ENCODE measurements around the gene GGN. TPM values are rescaled to one million over a fixed set of nuclear protein-coding genes. Genes with fewer than 3 reads are reported as not detected.
"Not testable (repeated sequence)": the region's sequence is repeated elsewhere in the genome, so short reads cannot be mapped to it uniquely, and the experiment has no call there.

GGN gene
- total RNA-seq, 2 experiments from 2014 or later, result 0.17 to 0.19 TPM

- ChIA-PET CTCF (no interaction called here), POLR2A (interaction anchor here (0.6 to 1.9 kb wide), 2 partner anchors 9 to 861 kb away, joined by 3 to 5 read pairs; partner anchors contain the start of gene FAM98C)
- DNase-seq, result no peak
- Mint-ChIP-seq H3K27ac (no peak overlapping the region), H3K4me3 (no peak overlapping the region), H3K27me3 (no peaks in the 10 kb centered on the region), H3K4me1 (ENCODE audit: low read depth) (peaks cover 10% of the 10 kb centered on the region), H3K9me3 (no peaks in the 10 kb centered on the region), H3K36me3 (ENCODE audit: low read depth) (peaks cover 6% of the 10 kb centered on the region)
- TF ChIP-seq CTCF (IDR thresholded peaks at IDR 0.05), result no peak
- peaks cover 9% of the 10 kb centered on the region for H3K36me3 ChIP-seq (ENCODE audit: insufficient read depth, low read length)
- H3K27ac ChIP-seq (ENCODE audit: low read depth in 1 of 2, low read length in 2 of 2), result no peak overlapping the region
- no peaks in the 10 kb centered on the region for H3K27me3 ChIP-seq (ENCODE audit: control insufficient read depth in 1 of 2, insufficient read depth in 2 of 2, low read length in 2 of 2)
- no peak for ATAC-seq (ENCODE audit: poor library complexity)
- H3K9me3 ChIP-seq (ENCODE audit: control insufficient read depth in 1 of 2, insufficient read depth in 1 of 2, low read length in 2 of 2), result no peaks in the 10 kb centered on the region
- peaks cover 5% of the 10 kb centered on the region for H3K4me1 ChIP-seq (ENCODE audit: insufficient read depth, low read length)
- intact Hi-C loops (cut with DNase I, micrococcal nuclease), result no loop called here
- no peak overlapping the region for H3K4me3 ChIP-seq (ENCODE audit: low read length)
These were observed 24.7 kb upstream of the GGN start for GRCh38 chr19:38412491-38412890.

GRCh38 chr19:38411898-38412297, 24.1 kb upstream of the GGN start:
- peaks cover 14% of the 10 kb centered on the region for H3K36me3 ChIP-seq (ENCODE audit: insufficient read depth, low read length)
- intact Hi-C loops (cut with DNase I, micrococcal nuclease); H3K4me1 ChIP-seq (ENCODE audit: insufficient read depth, low read length); CTCF ChIA-PET; H3K27me3 ChIP-seq (ENCODE audit: control insufficient read depth in 1 of 2, insufficient read depth in 2 of 2, low read length in 2 of 2); ATAC-seq (ENCODE audit: poor library complexity); H3K9me3 ChIP-seq (ENCODE audit: control insufficient read depth in 1 of 2, insufficient read depth in 1 of 2, low read length in 2 of 2); H3K27ac Mint-ChIP-seq; DNase-seq; H3K4me1 Mint-ChIP-seq (ENCODE audit: low read depth); H3K4me3 Mint-ChIP-seq; H3K4me3 ChIP-seq (ENCODE audit: low read length); H3K9me3 Mint-ChIP-seq; H3K27ac ChIP-seq (ENCODE audit: low read depth in 1 of 2, low read length in 2 of 2); H3K27me3 Mint-ChIP-seq: not testable (repeated sequence)
- peaks cover 12% of the 10 kb centered on the region for H3K36me3 Mint-ChIP-seq (ENCODE audit: low read depth)
- POLR2A ChIA-PET, result interaction anchor here (0.6 to 1.9 kb wide), 2 partner anchors 8 to 862 kb away, joined by 3 to 5 read pairs; partner anchors contain the start of gene FAM98C

- Histone ChIP-seq H3K9me3 (ENCODE audit: control insufficient read depth in 1 of 2, insufficient read depth in 1 of 2, low read length in 2 of 2) (no peaks in the 10 kb centered on the region), H3K27ac (ENCODE audit: low read depth in 1 of 2, low read length in 2 of 2) (no peak overlapping the region), H3K4me1 (ENCODE audit: insufficient read depth, low read length) (no peaks in the 10 kb centered on the region), H3K4me3 (ENCODE audit: low read length) (no peak overlapping the region), H3K27me3 (ENCODE audit: control insufficient read depth in 1 of 2, insufficient read depth in 2 of 2, low read length in 2 of 2) (no peaks in the 10 kb centered on the region), H3K36me3 (ENCODE audit: insufficient read depth, low read length) (peaks cover 21% of the 10 kb centered on the region)
- TF ChIP-seq CTCF (IDR thresholded peaks at IDR 0.05), result no peak
- Mint-ChIP-seq H3K36me3 (ENCODE audit: low read depth) (peaks cover 15% of the 10 kb centered on the region), H3K27ac (no peak overlapping the region), H3K4me1 (ENCODE audit: low read depth) (no peaks in the 10 kb centered on the region), H3K4me3 (no peak overlapping the region), H3K27me3 (no peaks in the 10 kb centered on the region), H3K9me3 (no peaks in the 10 kb centered on the region)
- DNase-seq (no peak), ATAC-seq (ENCODE audit: poor library complexity) (no peak)
- intact Hi-C loops (cut with DNase I, micrococcal nuclease), result no loop called here
- CTCF ChIA-PET, result no interaction called here
- POLR2A ChIA-PET, result no interaction called here
These were observed 23.3 kb upstream of the GGN start for GRCh38 chr19:38411041-38411712.

GRCh38 chr19:38410407-38410806, 22.6 kb upstream of the GGN start:
- H3K4me3 ChIP-seq (ENCODE audit: low read length); H3K4me1 ChIP-seq (ENCODE audit: insufficient read depth, low read length); H3K27me3 Mint-ChIP-seq; H3K27ac ChIP-seq (ENCODE audit: low read depth in 1 of 2, low read length in 2 of 2); H3K9me3 Mint-ChIP-seq; H3K27me3 ChIP-seq (ENCODE audit: control insufficient read depth in 1 of 2, insufficient read depth in 2 of 2, low read length in 2 of 2); H3K27ac Mint-ChIP-seq; H3K4me1 Mint-ChIP-seq (ENCODE audit: low read depth); ATAC-seq (ENCODE audit: poor library complexity); DNase-seq; H3K4me3 Mint-ChIP-seq; H3K9me3 ChIP-seq (ENCODE audit: control insufficient read depth in 1 of 2, insufficient read depth in 1 of 2, low read length in 2 of 2); intact Hi-C loops (cut with DNase I, micrococcal nuclease): not testable (repeated sequence)
- CTCF ChIA-PET, result interaction anchor here (0.6 kb wide), 1 partner anchor 278 kb away, joined by 3 read pairs; no protein-coding TSS in a partner anchor
- POLR2A ChIA-PET, result interaction anchor here (0.8 kb wide), 1 partner anchor 71 kb away, joined by 3 read pairs; no protein-coding TSS in a partner anchor
- H3K36me3 Mint-ChIP-seq (ENCODE audit: low read depth), result peaks cover 16% of the 10 kb centered on the region
- peaks cover 22% of the 10 kb centered on the region for H3K36me3 ChIP-seq (ENCODE audit: insufficient read depth, low read length)
